Lower leg skin (tissue), 3 donors: ENCODE results near the gene CPD.
A peak's percentile ranks its signal among the peaks of the same experiment; 100 is the strongest.

Source experiments
- POLR2A ChIP-seq, 2 donors: fragments of 450-650 bp; IDR thresholded peaks; one replicate each; pipeline ENCODE4 v1.6.1; 2016 to 2017; ENCODE audit warnings: antibody characterized with exemption in 2 of 2, mild to moderate bottlenecking in 1 of 2, moderate library complexity in 1 of 2
- TF ChIP-seq, protein P1 (sequence below), 3 donors: fragments of 450-650 bp; IDR thresholded peaks; one replicate each; pipeline ENCODE4 v1.5.1; 2016; ENCODE audit warnings: antibody characterized with exemption in 3 of 3, mild to moderate bottlenecking in 3 of 3, moderate library complexity in 2 of 3

DNA sequence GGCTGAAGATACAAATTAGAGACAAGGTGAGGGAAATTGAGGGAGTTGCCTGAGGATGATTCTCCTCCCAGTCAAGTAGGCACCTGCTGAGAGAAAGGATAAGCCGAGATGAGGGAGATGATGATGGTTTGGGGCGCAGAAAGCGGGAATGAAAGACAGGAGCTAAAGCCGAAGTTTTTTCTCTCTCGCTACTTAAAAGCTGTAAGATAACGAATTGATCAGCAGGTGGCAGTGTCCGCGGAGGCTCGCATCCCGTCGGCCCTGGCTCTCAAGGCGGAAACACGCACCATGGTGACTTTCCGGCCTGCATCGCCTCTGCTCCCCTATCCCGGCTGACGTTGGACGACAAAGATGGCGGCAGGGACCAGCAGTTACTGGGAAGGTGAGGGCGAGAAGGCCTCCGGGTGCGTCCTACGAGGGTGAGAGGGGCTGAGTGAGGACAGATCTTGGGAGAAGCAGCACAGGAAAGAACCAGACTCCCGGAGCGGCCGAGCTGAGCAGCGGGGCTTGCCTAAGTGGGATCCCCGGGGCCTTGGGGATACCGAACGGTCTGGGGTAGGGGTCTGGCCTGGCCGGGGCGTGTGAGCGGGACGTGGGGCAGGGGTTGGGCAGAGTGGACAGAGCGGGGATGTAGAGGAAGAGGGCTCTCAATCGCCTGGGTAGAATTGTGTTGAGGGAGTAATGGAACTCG, 98.5 kb downstream of the CPD start, which contains the start of gene GOSR1:
- TF ChIP-seq, protein P1, sequence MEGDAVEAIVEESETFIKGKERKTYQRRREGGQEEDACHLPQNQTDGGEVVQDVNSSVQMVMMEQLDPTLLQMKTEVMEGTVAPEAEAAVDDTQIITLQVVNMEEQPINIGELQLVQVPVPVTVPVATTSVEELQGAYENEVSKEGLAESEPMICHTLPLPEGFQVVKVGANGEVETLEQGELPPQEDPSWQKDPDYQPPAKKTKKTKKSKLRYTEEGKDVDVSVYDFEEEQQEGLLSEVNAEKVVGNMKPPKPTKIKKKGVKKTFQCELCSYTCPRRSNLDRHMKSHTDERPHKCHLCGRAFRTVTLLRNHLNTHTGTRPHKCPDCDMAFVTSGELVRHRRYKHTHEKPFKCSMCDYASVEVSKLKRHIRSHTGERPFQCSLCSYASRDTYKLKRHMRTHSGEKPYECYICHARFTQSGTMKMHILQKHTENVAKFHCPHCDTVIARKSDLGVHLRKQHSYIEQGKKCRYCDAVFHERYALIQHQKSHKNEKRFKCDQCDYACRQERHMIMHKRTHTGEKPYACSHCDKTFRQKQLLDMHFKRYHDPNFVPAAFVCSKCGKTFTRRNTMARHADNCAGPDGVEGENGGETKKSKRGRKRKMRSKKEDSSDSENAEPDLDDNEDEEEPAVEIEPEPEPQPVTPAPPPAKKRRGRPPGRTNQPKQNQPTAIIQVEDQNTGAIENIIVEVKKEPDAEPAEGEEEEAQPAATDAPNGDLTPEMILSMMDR (IDR thresholded peaks at IDR 0.05), result peak in 1 of 3 donors; percentile 50
- TF ChIP-seq POLR2A (IDR thresholded peaks at IDR 0.05), result no peak
